MM.1S (cell line): ENCODE data around the gene ANKMY1.

ENCODE experiments used
- DNase-seq: peaks from one replicate; pipeline ENCODE4 v3.0.0-alpha.2; 2015
- H2AFZ ChIP-seq: fragments of 300-600 bp; sonication (generic); 2 replicates; pipeline ENCODE4 v1.6.0; 2016; ENCODE audit warnings: antibody characterized with exemption, low read length
- H3F3A ChIP-seq: fragments of 300-600 bp; sonication (generic); 2 replicates; pipeline ENCODE4 v1.6.1; 2016; ENCODE audit warnings: mild to moderate bottlenecking, antibody characterized with exemption, low read length, moderate library complexity, mixed read lengths; ENCODE audit not compliant: insufficient read depth
- H3K27ac ChIP-seq: fragments of 300-600 bp; sonication (generic); 2 replicates; pipeline ENCODE4 v1.5.1; 2016; ENCODE audit warnings: mild to moderate bottlenecking, low read length
- H3K27me3 ChIP-seq: fragments of 300-600 bp; sonication (generic); replicated peaks from 2 replicates; pipeline ENCODE4 v1.6.0; 2016; ENCODE audit warnings: low read length; ENCODE audit not compliant: insufficient read depth
- H3K36me3 ChIP-seq: fragments of 300-600 bp; sonication (generic); replicated peaks from 2 replicates; pipeline ENCODE4 v1.6.1; 2016; ENCODE audit warnings: mild to moderate bottlenecking, low read length, mixed read lengths; ENCODE audit not compliant: insufficient read depth
- H3K4me1 ChIP-seq: fragments of 300-600 bp; sonication (generic); 2 replicates; pipeline ENCODE4 v1.6.1; 2016; ENCODE audit warnings: low read length, mixed read lengths
- H3K4me2 ChIP-seq: fragments of 300-600 bp; sonication (generic); 2 replicates; pipeline ENCODE4 v1.6.0; 2016; ENCODE audit warnings: low read depth, low read length
- H3K4me3 ChIP-seq: fragments of 300-600 bp; sonication (generic); 2 replicates; pipeline ENCODE4 v1.5.1; 2016; ENCODE audit warnings: low read length, mixed read lengths
- H3K79me2 ChIP-seq: fragments of 300-600 bp; sonication (generic); 2 replicates; pipeline ENCODE4 v1.6.1; 2016; ENCODE audit warnings: mixed run types, low read length, mixed read lengths
- H3K9ac ChIP-seq: fragments of 300-600 bp; sonication (generic); 2 replicates; pipeline ENCODE4 v1.6.1; 2016; ENCODE audit warnings: low read length, mixed read lengths
- H3K9me2 ChIP-seq: fragments of 300-600 bp; sonication (generic); replicated peaks from 2 replicates; pipeline ENCODE4 v1.6.1; 2016; ENCODE audit warnings: mild to moderate bottlenecking, low read length, mixed read lengths; ENCODE audit not compliant: insufficient read depth
- H3K9me3 ChIP-seq: fragments of 300-600 bp; sonication (generic); replicated peaks from 2 replicates; pipeline ENCODE4 v1.6.1; 2016; ENCODE audit warnings: mild to moderate bottlenecking, low read length, mixed read lengths; ENCODE audit not compliant: insufficient read depth
- H4K20me1 ChIP-seq: fragments of 300-600 bp; sonication (generic); 2 replicates; pipeline ENCODE4 v1.6.1; 2016; ENCODE audit warnings: mild to moderate bottlenecking, low read length, moderate library complexity, mixed read lengths; ENCODE audit not compliant: insufficient read depth
- CTCF ChIP-seq: fragments of 300-600 bp; sonication (generic); IDR thresholded peaks from 2 replicates; pipeline ENCODE4 v1.5.1; 2016; ENCODE audit warnings: antibody characterized with exemption, low read length, mixed read lengths
- EZH2 ChIP-seq: fragments of 300-600 bp; sonication (generic); optimal IDR thresholded peaks from 2 replicates; pipeline ENCODE3; 2017; ENCODE audit warnings: low read depth, mild to moderate bottlenecking, antibody characterized with exemption, low read length, mixed read lengths
- EZH2phosphoT487 ChIP-seq: fragments of 300-600 bp; sonication (generic); IDR thresholded peaks from 2 replicates; pipeline ENCODE4 v1.6.1; 2018; ENCODE audit warnings: antibody characterized with exemption, low read length

The ANKMY1 gene

DNA sequence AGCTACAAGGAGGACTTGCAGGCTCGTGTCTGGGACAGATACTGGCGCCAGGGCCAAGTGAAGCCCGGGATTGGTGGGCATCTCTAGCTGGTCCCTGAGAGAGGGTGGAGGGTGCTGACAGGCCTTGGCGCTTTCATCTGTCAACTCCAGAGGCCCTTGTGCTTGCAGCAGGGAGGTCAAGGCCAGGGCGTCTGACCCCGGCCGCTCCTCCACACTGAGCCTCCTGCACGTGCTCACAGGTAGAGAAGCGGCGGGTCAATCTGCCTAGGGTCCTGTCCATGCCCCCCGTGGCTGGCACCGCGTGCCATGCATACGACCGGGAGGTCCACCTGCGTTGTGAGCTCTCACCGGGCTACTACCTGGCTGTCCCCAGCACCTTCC is 38.3 kb upstream of the ANKMY1 start:
- no peaks in the 10 kb centered on the region for H3K36me3 ChIP-seq
- H3K9ac ChIP-seq: no peak overlapping the region
- peaks cover 35% of the 10 kb centered on the region for H3K79me2 ChIP-seq
- no peaks in the 10 kb centered on the region for H3F3A ChIP-seq
- H3K4me3 ChIP-seq: no peak overlapping the region
- no peak overlapping the region for H3K27ac ChIP-seq
- H3K4me2 ChIP-seq: no peak overlapping the region
- no peaks in the 10 kb centered on the region for H3K9me3 ChIP-seq
- H3K9me2 ChIP-seq: no peaks in the 10 kb centered on the region
- H2AFZ ChIP-seq: no peak overlapping the region
- no peaks in the 10 kb centered on the region for H3K27me3 ChIP-seq
- TF ChIP-seq EZH2 (no peak), CTCF (no peak), EZH2phosphoT487 (no peak)
- no peaks in the 10 kb centered on the region for H4K20me1 ChIP-seq
- H3K4me1 ChIP-seq: no peaks in the 10 kb centered on the region
- DNase-seq: no peak

DNA sequence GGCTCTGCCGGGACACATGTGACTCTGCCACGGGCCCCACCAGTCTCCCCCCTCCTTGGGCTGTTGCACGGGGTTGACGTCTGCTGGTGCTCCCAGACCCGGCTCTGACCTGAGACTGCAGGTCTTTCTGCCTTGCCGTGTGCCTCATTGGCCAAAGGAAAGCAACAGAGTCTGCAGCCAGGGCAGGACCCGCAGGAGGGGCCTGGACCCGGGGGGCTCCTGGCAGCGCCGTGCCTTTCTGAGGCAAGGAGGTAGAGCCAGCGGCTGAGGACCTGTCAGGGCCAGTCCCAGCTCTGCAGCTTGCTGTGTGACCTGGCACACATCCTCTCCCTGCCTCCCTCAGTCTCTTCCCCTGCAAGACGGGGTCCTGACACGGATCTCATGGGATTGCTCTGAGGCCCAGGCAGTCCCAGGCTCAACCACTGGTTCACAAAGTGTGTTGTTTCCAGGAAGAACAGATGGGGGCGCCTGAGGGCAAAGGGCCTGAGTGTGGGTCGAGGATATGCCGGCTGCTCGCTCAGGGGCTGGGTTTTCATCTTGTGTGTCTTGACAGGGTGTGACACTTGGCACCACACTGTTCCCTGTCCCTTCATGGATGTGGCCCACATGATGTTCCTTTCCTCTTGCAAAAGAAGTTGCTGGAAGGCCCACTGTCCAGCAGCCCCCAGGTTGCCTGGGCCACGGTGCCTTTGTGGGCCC is 37.7 kb upstream of the ANKMY1 start:
- Histone ChIP-seq H3K4me2 (no peak overlapping the region), H2AFZ (no peak overlapping the region), H3K9me2 (no peaks in the 10 kb centered on the region), H3K27me3 (no peaks in the 10 kb centered on the region), H3K4me1 (no peaks in the 10 kb centered on the region), H3K27ac (no peak overlapping the region), H4K20me1 (no peaks in the 10 kb centered on the region), H3K36me3 (no peaks in the 10 kb centered on the region), H3K4me3 (no peak overlapping the region), H3F3A (no peaks in the 10 kb centered on the region), H3K9me3 (no peaks in the 10 kb centered on the region), H3K9ac (no peak overlapping the region), H3K79me2 (peaks cover 40% of the 10 kb centered on the region)
- no peak for TF ChIP-seq EZH2
- no peak for TF ChIP-seq EZH2phosphoT487
- peak; percentile 23 for TF ChIP-seq CTCF
- DNase-seq: no peak

GRCh38 chr2:240594511-240595380 is 37.0 kb upstream of the ANKMY1 start:
- Histone ChIP-seq H3K27me3 (no peaks in the 10 kb centered on the region), H3K9me2 (no peaks in the 10 kb centered on the region), H4K20me1 (no peaks in the 10 kb centered on the region), H2AFZ (no peak overlapping the region), H3K79me2 (peaks cover 48% of the 10 kb centered on the region), H3K27ac (no peak overlapping the region), H3K4me2 (no peak overlapping the region), H3F3A (no peaks in the 10 kb centered on the region), H3K36me3 (no peaks in the 10 kb centered on the region; the same call in 1 of the 2 replicates), H3K9ac (no peak overlapping the region), H3K4me1 (no peaks in the 10 kb centered on the region), H3K9me3 (no peaks in the 10 kb centered on the region), H3K4me3 (no peak overlapping the region)
- no peak for DNase-seq
- TF ChIP-seq EZH2phosphoT487: no peak
- TF ChIP-seq EZH2: no peak
- TF ChIP-seq CTCF: no peak
